HepG2 (cell line): ENCODE results near the gene TMEM256. TPM values are rescaled to one million over a fixed set of nuclear protein-coding genes. Genes with fewer than 3 reads are reported as not detected.

Experiments
- ELF4 ChIP-seq: sonication (generic); formaldehyde crosslinking; IDR thresholded peaks from 2 replicates; pipeline ENCODE4 v1.5.0; 2020; ENCODE audit warnings: missing genetic modification reagents, mild to moderate bottlenecking, moderate library complexity, borderline replicate concordance
- ETV5 ChIP-seq: IDR thresholded peaks from 2 replicates; pipeline ENCODE4 v1.6.1; 2018; ENCODE audit warnings: missing biosample characterization, missing genetic modification reagents, inconsistent platforms, borderline replicate concordance
- NFKB2 ChIP-seq: sonication (generic); formaldehyde crosslinking; IDR thresholded peaks from 2 replicates; pipeline ENCODE4 v1.4.0; 2020; ENCODE audit warnings: missing genetic modification reagents, borderline replicate concordance
- NPAS2 ChIP-seq: sonication (generic); formaldehyde crosslinking; IDR thresholded peaks from 2 replicates; pipeline ENCODE4 v1.8.0; 2022; ENCODE audit warnings: mild to moderate bottlenecking, missing genetic modification reagents, borderline replicate concordance
- NR2F1 ChIP-seq, 2 experiments: fragments of 450-650 bp in 1 of 2; formaldehyde crosslinking in 1 of 2; IDR thresholded peaks; 2 replicates each; pipeline versions ENCODE4 v1.5.0 to v1.6.1; 2016 to 2020; ENCODE audit warnings: mild to moderate bottlenecking in 1 of 2, missing compliant biosample characterization in 1 of 2, missing genetic modification reagents in 1 of 2, moderate library complexity in 1 of 2
- PPARG ChIP-seq: conservative IDR thresholded peaks from 2 replicates; pipeline ENCODE4 v1.6.1; 2016; ENCODE audit warnings: missing biosample characterization, missing genetic modification reagents
- RORA ChIP-seq: sonication (generic); formaldehyde crosslinking; IDR thresholded peaks from 2 replicates; pipeline ENCODE4 v1.5.0; 2020; ENCODE audit warnings: mild to moderate bottlenecking, missing genetic modification reagents, moderate library complexity
- SP140L ChIP-seq: sonication (generic); formaldehyde crosslinking; IDR thresholded peaks from 2 replicates; pipeline ENCODE4 v1.4.0; 2020; ENCODE audit warnings: missing genetic modification reagents, borderline replicate concordance
- SPEN ChIP-seq: sonication (generic); formaldehyde crosslinking; IDR thresholded peaks from 2 replicates; pipeline ENCODE4 v1.5.1; 2020; ENCODE audit warnings: low read depth, mild to moderate bottlenecking, missing genetic modification reagents
- TARDBP ChIP-seq: sonication (generic); formaldehyde crosslinking; IDR thresholded peaks from 2 replicates; pipeline ENCODE4 v1.8.0; 2022; ENCODE audit warnings: mild to moderate bottlenecking, missing genetic modification reagents
- U2AF1 ChIP-seq: fragments of 200-400 bp; formaldehyde crosslinking; optimal IDR thresholded peaks from 2 replicates; pipeline ENCODE3; 2017; ENCODE audit warnings: mild to moderate bottlenecking, low read depth, low read length
- ZBTB21 ChIP-seq: sonication (generic); formaldehyde crosslinking; IDR thresholded peaks from 2 replicates; pipeline ENCODE4 v1.4.0; 2020; ENCODE audit warnings: missing genetic modification reagents
- ZFAT ChIP-seq: sonication (generic); formaldehyde crosslinking; conservative IDR thresholded peaks from 2 replicates; pipeline ENCODE4 v1.8.1; 2023; ENCODE audit warnings: missing genetic modification reagents, inconsistent platforms
- ZMYM4 ChIP-seq: sonication (generic); formaldehyde crosslinking; IDR thresholded peaks from 2 replicates; pipeline ENCODE4 v1.8.1; 2023; ENCODE audit warnings: mild to moderate bottlenecking, missing genetic modification reagents
- ZNF136 ChIP-seq: sonication (generic); formaldehyde crosslinking; IDR thresholded peaks from 2 replicates; pipeline ENCODE4 v1.8.1; 2022; ENCODE audit warnings: low read depth, mild to moderate bottlenecking, moderate library complexity, missing genetic modification reagents
- ZNF350 ChIP-seq: sonication (generic); formaldehyde crosslinking; IDR thresholded peaks from 2 replicates; pipeline ENCODE4 v1.4.0; 2020; ENCODE audit warnings: mild to moderate bottlenecking, low read depth, missing genetic modification reagents, borderline replicate concordance
- ZNF737 ChIP-seq: sonication (generic); formaldehyde crosslinking; IDR thresholded peaks from 2 replicates; pipeline ENCODE4 v1.5.0; 2020; ENCODE audit warnings: missing genetic modification reagents, mild to moderate bottlenecking, borderline replicate concordance
- ZNF776 ChIP-seq: sonication (generic); formaldehyde crosslinking; IDR thresholded peaks from 2 replicates; pipeline ENCODE4 v1.4.0; 2020; ENCODE audit warnings: mild to moderate bottlenecking, missing genetic modification reagents
- ZNF788 ChIP-seq: sonication (generic); formaldehyde crosslinking; IDR thresholded peaks from 2 replicates; pipeline ENCODE4 v1.5.0; 2020; ENCODE audit warnings: mild to moderate bottlenecking, missing genetic modification reagents, borderline replicate concordance
- polyA plus RNA-seq, 8 experiments: library from polyadenylated mRNA; depleted of rRNA in 3 of 8; stranded (reverse) in 7 of 8; unstranded in 1 of 8; fragments of >200 nt; fragmentation: Illumina TruSeq in 4 of 8; extraction: Trizol in 4 of 8; gene quantifications; 2 replicates each; pipeline versions ENCODE4 v1.2.1 to v1.2.3, GENCODE V29; 2011 to 2016; ENCODE audit warnings: low read depth in 4 of 8, missing spikeins in 1 of 8, mixed read lengths in 1 of 8; ENCODE audit not compliant: insufficient read depth in 1 of 8
- total RNA-seq, 5 experiments: library from RNA; depleted of rRNA; stranded (reverse); fragments of >200 nt; fragmentation: Illumina TruSeq; extraction: Trizol; gene quantifications; 2 replicates each; pipeline ENCODE4 v1.2.3, GENCODE V29; 2016; ENCODE audit warnings: low read depth in 1 of 5
- TF ChIP-seq, protein P1 (sequence below): sonication (generic); formaldehyde crosslinking; IDR thresholded peaks from 2 replicates; pipeline ENCODE4 v1.4.0; 2020; ENCODE audit warnings: low read depth, mild to moderate bottlenecking, missing genetic modification reagents
- TF ChIP-seq, protein P2 (sequence below): sonication (generic); formaldehyde crosslinking; IDR thresholded peaks from 2 replicates; pipeline ENCODE4 v1.5.0; 2020; ENCODE audit warnings: mild to moderate bottlenecking, low read depth, missing genetic modification reagents, borderline replicate concordance
- TF ChIP-seq, protein P3 (sequence below): sonication (generic); formaldehyde crosslinking; IDR thresholded peaks from 2 replicates; pipeline ENCODE4 v1.4.0; 2020; ENCODE audit warnings: mild to moderate bottlenecking, missing genetic modification reagents
- TF ChIP-seq, protein P4 (sequence below): sonication (generic); formaldehyde crosslinking; IDR thresholded peaks from 2 replicates; pipeline ENCODE4 v1.8.1; 2023; ENCODE audit warnings: mild to moderate bottlenecking, inconsistent platforms, moderate library complexity, missing genetic modification reagents, borderline replicate concordance
- TF ChIP-seq, protein P5 (sequence below): IDR thresholded peaks from 2 replicates; pipeline ENCODE4 v1.6.1; 2018; ENCODE audit warnings: missing genetic modification reagents, mild to moderate bottlenecking, missing compliant biosample characterization

Gene TMEM256
- total and polyA plus RNA-seq, 2 of the 13 experiments (the other 11 are each of a cell fraction or from before 2014, with no cell fraction given) = 231 to 252 TPM

DNA sequence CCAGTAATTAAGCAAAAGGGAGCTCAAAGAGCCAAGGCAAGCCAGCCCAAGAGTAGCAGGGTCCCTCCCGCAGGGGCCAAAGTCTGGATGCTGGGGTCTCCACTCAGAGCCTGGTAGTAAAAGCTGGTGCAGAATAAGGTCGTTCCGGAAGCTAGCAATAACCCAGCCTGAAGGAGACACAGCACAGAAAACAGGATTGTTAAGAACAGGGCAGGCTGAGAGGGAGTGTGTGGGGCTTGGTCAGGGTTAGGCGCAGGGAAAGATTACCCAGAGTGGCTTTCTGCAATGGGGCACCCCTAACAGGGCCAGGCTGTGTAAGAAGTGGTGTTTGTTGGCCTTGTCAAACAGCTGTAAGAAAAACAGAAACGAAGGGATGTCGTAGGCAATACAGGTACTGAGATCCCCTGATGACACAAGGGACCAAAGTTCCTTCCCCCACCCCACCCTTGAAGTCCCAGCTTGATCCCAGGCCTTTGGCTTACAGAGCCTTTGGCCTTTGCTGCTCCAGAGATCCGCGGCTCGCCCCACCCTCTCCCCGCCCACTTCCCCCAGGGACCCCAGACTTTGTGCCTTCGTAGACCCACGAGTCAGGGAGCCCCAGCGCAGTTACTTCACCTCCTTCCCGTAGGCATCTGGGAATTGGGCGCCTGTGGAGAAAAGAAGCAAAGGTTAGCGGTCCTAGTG lies 712 bp downstream of the TMEM256 start (continued):
- no peak for TF ChIP-seq SP140L
- TF ChIP-seq, protein P1, sequence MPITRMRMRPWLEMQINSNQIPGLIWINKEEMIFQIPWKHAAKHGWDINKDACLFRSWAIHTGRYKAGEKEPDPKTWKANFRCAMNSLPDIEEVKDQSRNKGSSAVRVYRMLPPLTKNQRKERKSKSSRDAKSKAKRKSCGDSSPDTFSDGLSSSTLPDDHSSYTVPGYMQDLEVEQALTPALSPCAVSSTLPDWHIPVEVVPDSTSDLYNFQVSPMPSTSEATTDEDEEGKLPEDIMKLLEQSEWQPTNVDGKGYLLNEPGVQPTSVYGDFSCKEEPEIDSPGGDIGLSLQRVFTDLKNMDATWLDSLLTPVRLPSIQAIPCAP (CRISPR knock-in tag) = no peak
- TF ChIP-seq, protein P2, sequence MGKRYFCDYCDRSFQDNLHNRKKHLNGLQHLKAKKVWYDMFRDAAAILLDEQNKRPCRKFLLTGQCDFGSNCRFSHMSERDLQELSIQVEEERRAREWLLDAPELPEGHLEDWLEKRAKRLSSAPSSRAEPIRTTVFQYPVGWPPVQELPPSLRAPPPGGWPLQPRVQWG (CRISPR knock-in tag) = no peak
- no peak for TF ChIP-seq NPAS2 (CRISPR knock-in tag)
- TF ChIP-seq SPEN (CRISPR knock-in tag) = no peak
- TF ChIP-seq RORA (CRISPR knock-in tag) = no peak
- peak; percentile 43; the same call in 1 of the 2 replicates for TF ChIP-seq ZMYM4 (CRISPR knock-in tag)
- TF ChIP-seq NFKB2 (CRISPR knock-in tag) = no peak
- TF ChIP-seq, protein P3, sequence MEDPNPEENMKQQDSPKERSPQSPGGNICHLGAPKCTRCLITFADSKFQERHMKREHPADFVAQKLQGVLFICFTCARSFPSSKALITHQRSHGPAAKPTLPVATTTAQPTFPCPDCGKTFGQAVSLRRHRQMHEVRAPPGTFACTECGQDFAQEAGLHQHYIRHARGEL (CRISPR knock-in tag) = no peak
- TF ChIP-seq ETV5 = peak; percentile 22; the same call in 1 of the 2 replicates
- no peak for TF ChIP-seq ZFAT (CRISPR knock-in tag)
- no peak; the same call in 1 of the 2 replicates for TF ChIP-seq ZNF350
- no peak for TF ChIP-seq ZNF788 (CRISPR knock-in tag)
- no peak for TF ChIP-seq ELF4 (CRISPR knock-in tag)
- 0 out of 2 replicates have a peak, but pooled peaks have one; percentile 29 for TF ChIP-seq ZNF737
- TF ChIP-seq, protein P4, sequence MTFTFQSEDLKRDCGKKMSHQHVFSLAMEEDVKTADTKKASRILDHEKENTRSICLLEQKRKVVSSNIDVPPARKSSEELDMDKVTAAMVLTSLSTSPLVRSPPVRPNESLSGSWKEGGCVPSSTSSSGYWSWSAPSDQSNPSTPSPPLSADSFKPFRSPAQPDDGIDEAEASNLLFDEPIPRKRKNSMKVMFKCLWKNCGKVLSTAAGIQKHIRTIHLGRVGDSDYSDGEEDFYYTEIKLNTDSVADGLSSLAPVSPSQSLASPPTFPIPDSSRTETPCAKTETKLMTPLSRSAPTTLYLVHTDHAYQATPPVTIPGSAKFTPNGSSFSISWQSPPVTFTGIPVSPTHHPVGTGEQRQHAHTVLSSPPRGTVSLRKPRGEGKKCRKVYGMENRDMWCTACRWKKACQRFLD = no peak
- no peak for TF ChIP-seq TARDBP (CRISPR knock-in tag)
- no peak for TF ChIP-seq ZBTB21 (CRISPR knock-in tag)
- no peak for TF ChIP-seq ZNF136
- TF ChIP-seq PPARG (CRISPR knock-in tag) = no peak
- TF ChIP-seq, protein P5, sequence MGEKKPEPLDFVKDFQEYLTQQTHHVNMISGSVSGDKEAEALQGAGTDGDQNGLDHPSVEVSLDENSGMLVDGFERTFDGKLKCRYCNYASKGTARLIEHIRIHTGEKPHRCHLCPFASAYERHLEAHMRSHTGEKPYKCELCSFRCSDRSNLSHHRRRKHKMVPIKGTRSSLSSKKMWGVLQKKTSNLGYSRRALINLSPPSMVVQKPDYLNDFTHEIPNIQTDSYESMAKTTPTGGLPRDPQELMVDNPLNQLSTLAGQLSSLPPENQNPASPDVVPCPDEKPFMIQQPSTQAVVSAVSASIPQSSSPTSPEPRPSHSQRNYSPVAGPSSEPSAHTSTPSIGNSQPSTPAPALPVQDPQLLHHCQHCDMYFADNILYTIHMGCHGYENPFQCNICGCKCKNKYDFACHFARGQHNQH = peak; percentile 35; the same call in 1 of the 2 replicates
- TF ChIP-seq U2AF1 = no peak
- TF ChIP-seq ZNF776 (CRISPR knock-in tag) = no peak
- TF ChIP-seq NR2F1 (CRISPR knock-in tag; IDR thresholded peaks at IDR 0.05) = no peak
